GM18498 (cell line): ENCODE data around the gene FAM124A.

Experiments used
- ATAC-seq: cut with Tn5 transposase; IDR thresholded peaks from one replicate; pipeline ENCODE4 v1.9.1; 2021; ENCODE audit warnings: mild to moderate bottlenecking, moderate library complexity; ENCODE audit not compliant: unreplicated experiment

FAM124A gene

GRCh38 chr13:51220706-51221105, 1.5 kb upstream of the FAM124A start:
- no peak for ATAC-seq

GRCh38 chr13:51221108-51221507, 1.1 kb upstream of the FAM124A start:
- no peak for ATAC-seq

GRCh38 chr13:51221674-51222036, 543 bp upstream of the FAM124A start:
- no peak for ATAC-seq

GRCh38 chr13:51222686-51223559, 725 bp downstream of the FAM124A start:
- ATAC-seq, result no peak

- no peak for ATAC-seq
Measured at GRCh38 chr13:51223560-51224270, 1.5 kb downstream of the FAM124A start.

DNA sequence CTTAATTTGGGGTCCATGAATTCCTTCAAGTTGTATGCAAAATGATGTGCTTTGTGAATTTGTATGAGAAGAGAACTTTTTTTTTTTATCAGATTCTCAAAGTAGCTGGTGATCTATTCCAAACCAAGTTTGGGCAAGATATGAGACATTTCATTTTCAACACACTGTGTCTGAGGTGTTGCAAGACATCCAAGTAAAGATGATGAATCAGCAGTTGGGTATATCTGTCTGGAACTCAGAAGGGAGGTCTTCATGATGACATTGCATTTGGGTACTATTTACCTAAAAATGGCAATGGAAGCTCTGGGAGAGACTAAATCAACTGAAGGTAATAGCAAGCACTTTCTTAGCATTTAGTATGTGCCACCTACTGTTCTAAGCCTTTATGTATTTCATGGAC, 2.8 kb downstream of the FAM124A start:
- no peak for ATAC-seq

GRCh38 chr13:51227404-51227803, 5.2 kb downstream of the FAM124A start:
- no peak for ATAC-seq

GRCh38 chr13:51229101-51229719, 7.0 kb downstream of the FAM124A start:
- no peak for ATAC-seq

GRCh38 chr13:51229731-51230130, 7.5 kb downstream of the FAM124A start:
- ATAC-seq, result no peak

GRCh38 chr13:51230477-51231105, 8.4 kb downstream of the FAM124A start:
- ATAC-seq, result no peak

GRCh38 chr13:51231456-51231855, 9.3 kb downstream of the FAM124A start:
- ATAC-seq, result no peak

DNA sequence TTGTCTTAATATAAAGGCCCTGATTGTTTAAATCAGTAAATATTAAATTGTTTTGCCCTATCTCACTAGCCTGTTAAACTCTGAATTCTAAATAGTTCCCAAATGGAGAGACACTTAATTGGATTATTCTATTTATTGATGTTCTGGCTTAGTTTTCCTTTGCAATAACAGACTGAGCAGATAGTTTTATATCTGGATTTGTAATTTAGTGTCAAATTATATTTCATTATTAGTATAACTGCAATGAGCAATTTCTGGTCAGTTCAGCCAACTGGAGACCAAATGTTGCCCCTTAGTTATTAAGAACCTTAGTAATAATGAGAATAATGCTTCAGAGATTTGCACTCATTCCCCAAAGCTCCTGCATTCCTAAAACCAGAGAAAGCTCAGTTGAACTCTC, 10.1 kb downstream of the FAM124A start:
- ATAC-seq, result no peak

DNA sequence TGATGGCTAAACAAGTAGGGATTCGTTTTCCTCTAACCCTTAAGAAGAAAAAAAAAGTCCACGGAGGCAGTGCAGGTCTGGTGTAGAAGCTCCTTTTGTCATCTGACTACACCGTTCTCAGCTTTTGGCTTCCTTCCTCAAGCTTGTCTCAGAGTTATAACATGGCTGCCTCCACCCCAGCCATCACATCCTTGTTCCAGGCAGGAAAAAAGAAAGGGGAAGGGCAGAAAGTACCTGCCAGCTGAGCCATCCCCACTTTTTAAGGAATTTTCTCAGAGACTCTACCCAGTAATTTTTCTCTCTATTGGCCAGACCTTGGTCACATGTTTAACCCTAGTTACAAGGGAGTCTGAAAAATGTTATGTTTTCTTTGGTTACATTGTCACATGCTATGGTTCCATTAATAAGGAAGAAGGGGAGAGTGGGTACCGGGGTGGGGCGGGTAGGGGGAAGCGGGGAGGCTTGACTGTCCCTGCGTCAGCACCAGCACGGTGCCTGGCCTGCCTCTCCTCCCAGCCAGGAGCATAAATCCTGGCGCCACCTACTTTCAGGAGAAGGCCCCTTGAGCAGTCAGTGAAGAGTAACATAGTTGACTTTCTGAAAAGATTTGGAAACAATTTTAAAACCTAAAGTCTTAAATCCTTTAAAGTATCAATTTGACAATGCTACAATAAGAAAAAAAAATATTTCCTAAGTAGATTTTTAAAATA, 11.1 kb downstream of the FAM124A start:
- ATAC-seq, result no peak

GRCh38 chr13:51234676-51235075, 12.5 kb downstream of the FAM124A start:
- no peak for ATAC-seq

DNA sequence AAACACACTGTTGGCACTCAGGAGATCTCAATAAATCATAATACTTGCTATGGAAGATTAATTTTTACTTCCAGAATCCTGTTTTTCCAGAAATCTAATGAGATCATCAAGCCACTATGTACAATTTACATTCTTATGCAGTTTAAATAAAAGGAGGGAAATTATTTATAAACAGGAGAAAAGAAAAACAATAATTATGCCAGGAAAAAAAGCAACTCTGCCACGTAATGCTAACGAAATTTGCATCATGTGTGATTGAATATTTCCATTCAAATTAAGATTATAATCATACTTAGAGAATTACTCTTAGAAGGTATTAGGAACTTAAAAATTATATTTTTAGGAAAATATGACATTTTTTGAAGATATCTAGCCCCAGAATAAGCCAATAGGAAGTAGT, 13.0 kb downstream of the FAM124A start:
- ATAC-seq, result no peak

DNA sequence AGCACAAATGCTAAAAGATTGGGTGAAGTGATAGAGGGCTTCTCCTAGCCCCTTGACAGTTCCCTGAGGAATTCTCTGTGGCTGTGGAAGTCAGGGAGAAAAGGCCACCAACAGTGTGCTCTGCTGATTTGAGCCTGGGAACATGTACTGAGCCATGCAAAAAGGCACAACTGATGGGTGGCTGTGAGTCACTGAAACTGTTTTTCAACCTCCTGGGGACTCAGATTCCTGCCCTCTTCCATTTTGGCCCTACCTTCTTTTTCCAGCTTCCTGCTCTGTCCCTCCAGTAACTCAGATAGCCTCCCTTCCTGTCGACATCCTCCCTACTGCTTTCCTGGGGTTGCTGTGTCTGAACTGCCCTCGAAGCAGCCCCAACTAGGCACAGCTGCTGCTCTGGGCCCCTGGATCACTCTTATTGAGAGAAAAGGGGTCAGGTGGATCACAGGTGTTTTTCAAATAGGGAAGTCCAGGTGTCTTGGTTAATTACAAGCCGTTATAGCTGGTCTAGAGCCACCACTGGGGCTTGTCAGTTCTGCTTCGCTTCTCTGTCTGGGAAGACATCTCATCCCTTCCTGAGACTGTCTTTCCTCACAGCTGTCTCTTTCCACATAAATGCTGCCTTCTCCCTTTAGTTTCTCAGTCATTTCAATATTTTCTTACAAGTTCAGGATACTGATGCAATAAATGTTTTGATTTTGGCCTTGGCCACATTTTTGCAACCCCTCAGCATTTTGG, 13.7 kb downstream of the FAM124A start:
- no peak for ATAC-seq

GRCh38 chr13:51236491-51236792, 14.2 kb downstream of the FAM124A start:
- no peak for ATAC-seq

DNA sequence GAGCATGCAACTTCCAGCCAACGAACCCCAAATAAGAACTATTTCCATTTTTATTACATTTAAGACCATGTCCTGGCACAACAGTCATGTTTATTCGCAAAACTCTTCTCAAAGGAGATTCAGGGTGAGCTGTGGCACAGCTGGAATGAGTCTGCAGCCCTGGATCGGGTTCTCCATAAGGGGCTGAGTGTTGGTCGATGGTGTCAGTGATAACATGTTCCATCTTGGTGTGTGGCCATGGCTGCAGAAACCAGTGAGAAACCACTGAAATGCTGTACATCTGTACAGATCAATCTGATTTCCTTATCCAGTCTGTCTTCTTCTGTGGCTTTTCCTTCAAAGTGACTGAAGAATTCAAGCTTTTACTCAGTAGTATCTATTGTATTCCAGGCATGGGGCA, 15.2 kb downstream of the FAM124A start:
- no peak for ATAC-seq

GRCh38 chr13:51237887-51238286, 15.7 kb downstream of the FAM124A start:
- no peak for ATAC-seq

DNA sequence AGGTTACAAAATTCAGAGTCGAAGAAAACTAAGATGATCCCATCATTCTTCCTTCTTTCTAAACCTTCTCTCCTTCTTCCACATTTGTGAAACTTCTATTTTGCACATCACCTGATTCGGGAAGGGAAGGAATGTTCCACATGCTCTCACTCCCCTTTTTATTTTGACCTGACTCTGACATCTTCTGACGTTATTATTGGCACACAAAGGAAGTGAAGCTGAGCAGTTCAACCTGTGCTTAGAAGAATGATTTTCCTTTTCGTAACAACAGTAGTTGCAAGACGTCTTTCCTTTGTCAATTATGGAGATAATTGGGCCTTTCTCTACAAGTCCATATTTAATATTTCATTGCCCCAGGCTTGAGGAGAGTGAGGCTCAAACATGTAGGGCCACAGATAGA, 18.0 kb downstream of the FAM124A start:
- ATAC-seq, result no peak
